ENCODE data around the gene GPR107. TPM values are rescaled to one million over a fixed set of nuclear protein-coding genes. Genes with fewer than 3 reads are reported as not detected.

The GPR107 gene
- total RNA-seq, 6 experiments from 2014 or later = 12.6 to 18.2 (median 14.5) TPM

GRCh38 chr9:130069048-130069447 lies 15.3 kb downstream of the GPR107 start:
- H3K9me3 ChIP-seq = no peaks in the 10 kb centered on the region
- no peaks in the 10 kb centered on the region for H3K27me3 ChIP-seq
- DNase-seq (no peak), ATAC-seq (no peak)
- H3K4me3 ChIP-seq = no peak overlapping the region
- intact Hi-C loops (cut with DNase I) = no loop called here
- H3K4me1 ChIP-seq = peaks cover 0 to 18% (median 4%) of the 10 kb centered on the region in 4 donors
- H3K36me3 ChIP-seq = no peaks in the 10 kb centered on the region
- WGBS (ENCODE audit: insufficient coverage, low coverage, low lambda C conversion rate, missing lambda C conversion rate) = no CpG with 5 or more reads among the region's 1 CpG
- TF ChIP-seq CTCF (IDR thresholded peaks at IDR 0.05) (no peak), POLR2A (IDR thresholded peaks at IDR 0.05) (no peak)
- no peak overlapping the region for H3K27ac ChIP-seq

GRCh38 chr9:130072515-130073235 lies 19.0 kb downstream of the GPR107 start:
- DNase-seq (no peak), ATAC-seq (no peak)
- Histone ChIP-seq H3K4me3 (no peak overlapping the region), H3K9me3 (no peaks in the 10 kb centered on the region), H3K4me1 (peaks cover 0 to 25% (median 4%) of the 10 kb centered on the region in 4 donors), H3K27me3 (no peaks in the 10 kb centered on the region), H3K36me3 (peaks cover 0 to 16% (median 3%) of the 10 kb centered on the region in 4 donors), H3K27ac (peak overlapping the region in 1 of 3 donors; percentile 43)
- TF ChIP-seq CTCF (IDR thresholded peaks at IDR 0.05) (no peak), POLR2A (IDR thresholded peaks at IDR 0.05) (no peak)
- intact Hi-C loops (cut with DNase I) = no loop called here
- 74% methylated on average over 8 of the region's 9 CpGs for WGBS (ENCODE audit: insufficient coverage, low coverage, low lambda C conversion rate, missing lambda C conversion rate)

- ATAC-seq = peak; percentile 27 to 61 (median 52)
- H3K36me3 ChIP-seq = peaks cover 0 to 23% (median 6%) of the 10 kb centered on the region in 4 donors
- no peaks in the 10 kb centered on the region for H3K9me3 ChIP-seq
- H3K4me3 ChIP-seq = no peak overlapping the region
- H3K27ac ChIP-seq = peak overlapping the region in 2 of 3 donors; percentile 15 to 43
- WGBS (ENCODE audit: insufficient coverage, low coverage, low lambda C conversion rate, missing lambda C conversion rate) = 68% methylated on average over 2 of the region's 2 CpGs
- TF ChIP-seq CTCF (IDR thresholded peaks at IDR 0.05) = no peak
- no peak for TF ChIP-seq POLR2A (IDR thresholded peaks at IDR 0.05)
- no peak for DNase-seq
- peaks cover 0 to 19% (median 4%) of the 10 kb centered on the region in 4 donors for H3K4me1 ChIP-seq
- no peaks in the 10 kb centered on the region for H3K27me3 ChIP-seq
- intact Hi-C loops (cut with DNase I) = no loop called here
These were observed 19.7 kb downstream of the GPR107 start for GRCh38 chr9:130073373-130073772.

- H3K4me1 ChIP-seq = peaks cover 0 to 7% (median 0%) of the 10 kb centered on the region in 4 donors
- H3K36me3 ChIP-seq = peaks cover 0 to 53% (median 24%) of the 10 kb centered on the region in 4 donors
- TF ChIP-seq POLR2A (IDR thresholded peaks at IDR 0.05) (no peak), CTCF (IDR thresholded peaks at IDR 0.05) (no peak)
- H3K27ac ChIP-seq = no peak overlapping the region
- ATAC-seq (peak in 1 of 4 donors; percentile 39), DNase-seq (no peak)
- intact Hi-C loops (cut with DNase I) = no loop called here
- 90% methylated on average over 2 of the region's 3 CpGs for WGBS (ENCODE audit: insufficient coverage, low coverage, low lambda C conversion rate, missing lambda C conversion rate)
- H3K9me3 ChIP-seq = no peaks in the 10 kb centered on the region
- no peaks in the 10 kb centered on the region for H3K27me3 ChIP-seq
- H3K4me3 ChIP-seq = no peak overlapping the region
These were observed 24.8 kb downstream of the GPR107 start for GRCh38 chr9:130078547-130078946.

All from right lobe of liver (tissue), 6 donors.